Breast epithelium (tissue), 3 donors: ENCODE data around the gene CDCA4.

Experiments
- CTCF ChIP-seq, 3 donors: fragments of 450-650 bp; IDR thresholded peaks; one replicate each; pipeline ENCODE4 v1.5.1; 2016 to 2017; ENCODE audit warnings: antibody characterized with exemption in 3 of 3, mild to moderate bottlenecking in 3 of 3, moderate library complexity in 3 of 3
- POLR2A ChIP-seq: fragments of 450-650 bp; IDR thresholded peaks from one replicate; pipeline ENCODE4 v1.6.1; 2016; ENCODE audit warnings: antibody characterized with exemption, mild to moderate bottlenecking, moderate library complexity

GRCh38 chr14:104996483-104996882 lies 24.4 kb downstream of the CDCA4 start:
- no peak for TF ChIP-seq CTCF (IDR thresholded peaks at IDR 0.05)
- TF ChIP-seq POLR2A: no peak
